ENCODE data around the gene TTC39A.

The TTC39A gene

DNA sequence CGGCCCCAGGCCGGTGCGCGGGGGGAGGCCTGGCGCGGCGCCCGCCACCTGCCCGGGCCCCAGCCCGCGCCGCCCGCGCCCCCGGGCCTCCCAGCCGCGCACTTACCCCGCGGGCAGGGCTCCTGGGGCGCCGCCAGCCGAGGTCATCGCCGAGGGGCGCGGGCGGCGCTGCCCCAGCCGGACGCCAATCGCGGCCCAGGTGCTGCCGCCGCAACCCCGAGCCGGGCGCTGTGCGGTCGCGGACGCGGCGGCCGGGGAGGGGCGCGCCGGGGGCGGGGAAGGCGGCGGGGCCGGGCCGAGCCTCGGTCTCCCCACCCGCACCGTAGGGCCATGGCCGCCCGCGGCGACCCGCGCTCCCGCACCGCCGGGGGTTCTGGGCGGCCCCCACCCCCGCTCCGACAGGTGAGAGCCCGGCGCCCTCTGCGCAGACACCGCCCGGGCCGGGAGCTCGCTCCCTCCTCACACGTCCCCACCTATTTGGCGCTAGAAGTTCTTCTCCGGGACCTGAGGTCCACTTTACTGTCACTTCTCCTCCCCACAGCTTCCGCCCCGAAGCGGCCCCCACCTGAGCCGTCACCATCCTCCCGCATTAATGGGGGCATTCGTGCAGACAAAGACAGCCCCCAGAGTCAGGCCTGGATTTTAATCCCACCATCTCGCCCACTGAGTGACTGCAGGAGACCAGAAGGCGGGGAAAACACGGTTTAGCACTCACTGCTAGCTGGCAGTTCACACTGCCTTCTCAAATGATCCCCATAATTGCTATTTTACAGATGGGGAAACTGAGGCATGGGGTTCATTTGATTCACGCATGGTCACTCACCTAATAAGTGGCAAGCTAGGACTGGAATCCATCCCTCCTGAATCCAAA lies at the start of gene TTC39A:
TSS of gene TTC39A (minus strand) at position 232 of the 871 bp plus-strand sequence. CDS start at position 147, 85 bp downstream.
- H3K4me3 Mint-ChIP-seq = peak within 1 kb of the TSS; percentile 67
- no peaks in the 10 kb centered on the region for H3K9me3 Mint-ChIP-seq
- peak within 1 kb of the TSS; percentile 76 for H3K27ac Mint-ChIP-seq
- peaks cover 37% of the 10 kb centered on the region for H3K27me3 Mint-ChIP-seq
- no peaks in the 10 kb centered on the region for H3K36me3 Mint-ChIP-seq (ENCODE audit: low read depth)
- H3K4me1 Mint-ChIP-seq (ENCODE audit: low read depth) = peaks cover 22% of the 10 kb centered on the region

DNA sequence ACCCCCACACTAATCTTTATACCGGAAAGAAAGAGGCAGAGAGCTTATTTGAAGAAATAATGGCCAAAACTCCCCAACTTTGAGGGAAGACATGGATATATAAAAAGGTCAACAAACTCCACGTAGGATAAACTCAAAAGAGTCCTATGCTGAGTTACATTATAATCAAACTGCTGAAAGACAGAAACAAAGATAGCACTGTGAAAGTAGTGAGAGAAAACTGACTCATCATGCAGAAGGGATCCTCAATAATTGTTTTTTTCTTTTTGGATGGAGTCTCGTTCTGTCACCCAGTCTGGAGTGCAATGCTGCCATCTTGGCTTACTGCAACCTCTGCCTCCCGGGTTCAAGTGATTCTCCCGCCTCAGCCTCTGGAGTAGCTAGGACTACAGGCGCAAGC lies 48.5 kb upstream of the TTC39A start:
- H3K4me3 Mint-ChIP-seq = no peak overlapping the region
- no peak overlapping the region for H3K27ac Mint-ChIP-seq
- no peaks in the 10 kb centered on the region for H3K4me1 Mint-ChIP-seq (ENCODE audit: low read depth)
- no peaks in the 10 kb centered on the region for H3K27me3 Mint-ChIP-seq
- no peaks in the 10 kb centered on the region for H3K9me3 Mint-ChIP-seq
- peaks cover 68% of the 10 kb centered on the region for H3K36me3 Mint-ChIP-seq (ENCODE audit: low read depth)

DNA sequence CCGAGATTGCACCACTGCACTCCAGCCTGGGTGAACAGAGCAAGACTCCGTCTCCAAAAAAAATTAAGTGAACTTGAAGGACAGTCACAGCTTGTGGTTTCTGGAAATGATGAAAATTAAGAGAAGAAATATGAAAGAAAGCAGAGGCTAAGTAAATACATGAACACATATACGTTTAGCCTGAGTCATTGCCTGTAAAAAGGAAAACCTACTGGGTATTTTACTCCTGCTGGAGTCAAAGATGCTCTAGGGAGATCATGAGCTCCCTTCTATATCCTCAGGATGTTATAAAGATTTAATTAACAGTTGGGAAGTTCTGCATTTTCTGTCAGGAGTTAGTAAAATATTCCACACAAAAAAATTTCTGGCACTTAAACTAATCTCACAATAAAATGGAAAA lies 43.5 kb upstream of the TTC39A start:
- Mint-ChIP-seq H3K27me3 (no peaks in the 10 kb centered on the region), H3K36me3 (ENCODE audit: low read depth) (peaks cover 44% of the 10 kb centered on the region), H3K4me1 (ENCODE audit: low read depth) (no peaks in the 10 kb centered on the region), H3K27ac (no peak overlapping the region), H3K4me3 (no peak overlapping the region), H3K9me3 (no peaks in the 10 kb centered on the region)

DNA sequence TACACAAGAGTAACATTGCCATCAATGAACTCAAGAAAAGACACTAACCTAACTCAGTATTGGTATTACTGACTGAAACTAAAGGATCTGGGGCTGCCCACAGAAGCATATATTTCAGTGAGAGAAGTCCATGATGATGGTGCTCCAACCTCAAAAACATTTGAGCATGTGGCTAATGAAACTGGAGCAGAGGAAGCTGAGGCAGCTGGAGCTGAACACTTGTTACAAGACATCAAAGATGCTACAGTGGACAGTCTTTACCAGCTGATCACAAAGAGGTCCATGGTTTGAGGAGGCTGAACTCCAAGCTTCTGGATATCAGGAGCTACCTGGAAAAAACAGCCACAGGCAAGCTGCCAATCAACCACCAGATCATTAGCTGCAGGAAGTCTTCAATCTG lies 42.2 kb upstream of the TTC39A start:
- Mint-ChIP-seq H3K36me3 (ENCODE audit: low read depth) (peaks cover 34% of the 10 kb centered on the region), H3K27ac (no peak overlapping the region), H3K27me3 (no peaks in the 10 kb centered on the region), H3K4me1 (ENCODE audit: low read depth) (no peaks in the 10 kb centered on the region), H3K4me3 (no peak overlapping the region), H3K9me3 (no peaks in the 10 kb centered on the region)

DNA sequence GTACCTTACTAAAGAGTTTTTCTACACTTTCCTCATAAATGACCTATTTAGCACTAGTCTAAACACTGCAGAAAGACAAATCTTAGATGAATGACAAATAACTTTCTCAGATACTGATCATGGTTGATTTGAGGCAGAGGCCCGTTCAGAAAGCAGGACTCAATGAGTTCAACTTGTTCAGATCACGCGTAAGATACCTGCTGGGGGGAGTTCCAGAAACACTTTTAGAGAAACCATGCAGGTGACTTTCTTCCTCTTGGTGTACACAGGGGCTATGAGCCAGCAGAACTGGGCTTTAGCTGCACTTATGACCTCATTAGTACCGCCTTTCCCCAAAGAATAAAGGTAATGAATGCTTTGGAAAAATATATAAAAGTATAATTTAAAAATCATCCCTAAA lies 38.8 kb upstream of the TTC39A start:
- H3K27ac Mint-ChIP-seq = no peak overlapping the region
- peaks cover 29% of the 10 kb centered on the region for H3K36me3 Mint-ChIP-seq (ENCODE audit: low read depth)
- H3K4me1 Mint-ChIP-seq (ENCODE audit: low read depth) = no peaks in the 10 kb centered on the region
- H3K27me3 Mint-ChIP-seq = no peaks in the 10 kb centered on the region
- H3K4me3 Mint-ChIP-seq = no peak overlapping the region
- no peaks in the 10 kb centered on the region for H3K9me3 Mint-ChIP-seq

DNA sequence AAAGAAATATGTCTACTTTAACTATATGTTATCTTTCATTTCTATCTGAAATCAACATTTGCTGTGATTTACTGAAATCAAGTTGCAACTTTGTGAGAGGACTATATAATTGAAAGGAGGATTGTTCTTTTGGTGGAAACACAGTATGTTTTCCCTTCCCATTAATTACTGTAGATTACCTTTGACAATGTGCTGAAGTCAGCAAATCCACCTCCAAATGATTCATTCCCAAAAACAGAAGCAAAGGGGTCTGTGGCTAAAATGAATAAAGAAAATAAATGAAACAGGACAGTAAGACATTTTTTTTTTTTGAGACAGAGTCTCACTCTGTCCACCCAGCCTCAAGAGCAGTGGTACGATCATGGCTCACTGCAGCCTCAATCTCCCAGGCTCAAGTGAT lies 35.4 kb upstream of the TTC39A start:
- no peaks in the 10 kb centered on the region for H3K9me3 Mint-ChIP-seq
- no peak overlapping the region for H3K4me3 Mint-ChIP-seq
- no peak overlapping the region for H3K27ac Mint-ChIP-seq
- peaks cover 37% of the 10 kb centered on the region for H3K36me3 Mint-ChIP-seq (ENCODE audit: low read depth)
- H3K27me3 Mint-ChIP-seq = no peaks in the 10 kb centered on the region
- H3K4me1 Mint-ChIP-seq (ENCODE audit: low read depth) = no peaks in the 10 kb centered on the region

DNA sequence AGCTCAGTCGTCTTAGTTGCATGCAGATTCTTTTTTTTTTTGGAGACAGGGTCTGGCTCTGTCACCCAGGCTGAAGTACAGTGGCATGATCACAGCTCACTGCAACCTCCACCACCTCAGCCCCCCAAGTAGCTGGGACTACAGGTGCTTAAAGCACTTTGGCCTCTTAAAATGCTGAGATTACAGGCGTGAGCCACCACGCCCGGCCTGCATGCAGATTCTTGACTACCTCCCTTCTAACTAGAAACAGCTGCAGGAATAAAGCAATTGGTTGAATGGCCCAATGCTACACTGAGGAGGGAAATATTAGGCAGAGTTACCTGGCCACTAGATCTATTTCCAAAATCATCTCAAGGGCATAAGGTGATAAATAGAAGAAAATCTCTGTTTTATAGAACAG lies 29.5 kb upstream of the TTC39A start:
- H3K4me3 Mint-ChIP-seq = no peak overlapping the region
- H3K9me3 Mint-ChIP-seq = no peaks in the 10 kb centered on the region

DNA sequence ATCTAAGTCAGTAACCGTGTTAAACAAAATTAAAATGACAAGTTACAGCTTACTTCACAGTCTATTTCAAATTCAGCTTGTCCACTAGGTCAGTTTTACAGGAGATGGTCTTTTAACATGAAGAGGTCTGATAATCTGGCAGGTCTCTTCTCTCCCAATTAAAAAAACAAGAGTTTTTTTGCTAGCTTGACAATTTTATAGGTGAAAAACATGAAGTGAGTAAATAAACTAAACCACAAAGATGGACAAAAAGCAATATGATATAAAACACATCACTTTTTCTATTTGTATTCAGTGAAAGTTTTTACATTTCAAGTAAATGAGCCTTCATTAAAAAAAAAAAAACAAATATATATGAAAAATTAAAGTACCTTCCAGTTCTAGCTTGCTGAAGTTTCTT lies 25.0 kb upstream of the TTC39A start:
- no peak overlapping the region for H3K27ac Mint-ChIP-seq
- no peaks in the 10 kb centered on the region for H3K9me3 Mint-ChIP-seq
- H3K4me3 Mint-ChIP-seq = no peak overlapping the region
- H3K36me3 Mint-ChIP-seq (ENCODE audit: low read depth) = peaks cover 41% of the 10 kb centered on the region
- H3K27me3 Mint-ChIP-seq = no peaks in the 10 kb centered on the region
- H3K4me1 Mint-ChIP-seq (ENCODE audit: low read depth) = no peaks in the 10 kb centered on the region

More for the DNA sequence above, 29.5 kb upstream of the TTC39A start:
- no peaks in the 10 kb centered on the region for H3K27me3 Mint-ChIP-seq
- H3K27ac Mint-ChIP-seq = no peak overlapping the region
- no peaks in the 10 kb centered on the region for H3K4me1 Mint-ChIP-seq (ENCODE audit: low read depth)
- H3K36me3 Mint-ChIP-seq (ENCODE audit: low read depth) = peaks cover 68% of the 10 kb centered on the region

DNA sequence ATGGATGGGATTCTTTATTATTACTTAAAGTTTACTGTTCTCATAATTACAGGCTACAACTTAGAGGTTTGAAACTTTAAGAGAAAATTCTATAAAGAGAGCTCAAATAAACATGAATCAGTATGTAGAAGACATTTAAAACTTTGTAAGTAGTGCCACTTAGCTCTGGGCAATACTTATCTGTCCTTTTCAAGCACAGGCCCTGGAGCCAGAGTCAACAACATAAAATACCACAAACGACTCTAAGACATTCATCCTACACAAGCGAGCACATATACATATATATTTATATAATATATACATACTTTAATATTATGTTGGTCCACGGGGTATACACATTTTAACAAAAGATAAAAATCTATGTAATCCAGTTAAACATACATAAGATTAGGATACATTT lies 24.1 kb upstream of the TTC39A start:
- H3K27me3 Mint-ChIP-seq = no peaks in the 10 kb centered on the region
- no peaks in the 10 kb centered on the region for H3K4me1 Mint-ChIP-seq (ENCODE audit: low read depth)
- H3K9me3 Mint-ChIP-seq = no peaks in the 10 kb centered on the region
- peaks cover 33% of the 10 kb centered on the region for H3K36me3 Mint-ChIP-seq (ENCODE audit: low read depth)
- H3K4me3 Mint-ChIP-seq = no peak overlapping the region
- H3K27ac Mint-ChIP-seq = no peak overlapping the region

DNA sequence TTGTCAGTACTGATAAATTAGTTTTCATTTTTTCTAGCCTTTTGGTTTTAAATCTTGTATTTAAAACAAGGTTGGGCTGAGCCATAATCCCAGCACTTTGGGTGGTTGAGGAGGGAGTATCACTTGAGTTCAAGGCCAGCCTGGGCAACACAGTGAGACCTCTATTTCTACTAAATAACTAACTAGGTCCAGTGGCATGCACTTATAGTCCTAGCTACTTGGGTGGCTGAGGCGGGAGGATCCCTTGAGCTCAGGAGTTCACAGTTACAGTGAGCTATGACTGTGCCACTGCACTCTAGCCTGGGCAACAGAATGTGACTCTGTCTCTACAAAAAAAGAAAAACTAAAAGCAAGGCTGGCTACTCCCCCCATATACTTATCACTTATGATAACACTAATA lies 21.5 kb upstream of the TTC39A start:
- H3K4me3 Mint-ChIP-seq = no peak overlapping the region
- H3K27ac Mint-ChIP-seq = no peak overlapping the region
- H3K4me1 Mint-ChIP-seq (ENCODE audit: low read depth) = no peaks in the 10 kb centered on the region
- peaks cover 7% of the 10 kb centered on the region for H3K27me3 Mint-ChIP-seq
- H3K9me3 Mint-ChIP-seq = no peaks in the 10 kb centered on the region
- H3K36me3 Mint-ChIP-seq (ENCODE audit: low read depth) = peaks cover 21% of the 10 kb centered on the region

DNA sequence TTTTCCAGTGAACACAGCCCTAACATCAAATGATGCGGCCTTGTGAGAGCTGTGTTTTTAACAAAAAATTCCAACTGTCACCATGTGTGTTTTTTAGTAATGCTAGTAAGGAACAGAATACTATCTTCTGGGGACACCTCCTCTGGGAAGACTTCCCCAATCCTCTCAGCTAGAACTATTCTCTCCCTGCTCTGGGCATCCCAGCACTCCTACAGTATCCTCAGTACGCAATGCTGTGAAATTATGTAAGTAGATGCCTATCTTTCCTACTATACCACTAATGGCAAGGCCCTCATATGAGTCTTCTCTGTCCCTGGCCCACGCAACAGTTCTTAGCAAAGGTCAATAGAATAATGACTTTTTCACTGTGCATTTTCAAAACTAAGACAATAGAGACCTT lies 19.5 kb upstream of the TTC39A start:
- peaks cover 23% of the 10 kb centered on the region for H3K27me3 Mint-ChIP-seq
- H3K36me3 Mint-ChIP-seq (ENCODE audit: low read depth) = peaks cover 1% of the 10 kb centered on the region
- H3K9me3 Mint-ChIP-seq = no peaks in the 10 kb centered on the region
- H3K27ac Mint-ChIP-seq = no peak overlapping the region
- no peaks in the 10 kb centered on the region for H3K4me1 Mint-ChIP-seq (ENCODE audit: low read depth)
- H3K4me3 Mint-ChIP-seq = no peak overlapping the region

DNA sequence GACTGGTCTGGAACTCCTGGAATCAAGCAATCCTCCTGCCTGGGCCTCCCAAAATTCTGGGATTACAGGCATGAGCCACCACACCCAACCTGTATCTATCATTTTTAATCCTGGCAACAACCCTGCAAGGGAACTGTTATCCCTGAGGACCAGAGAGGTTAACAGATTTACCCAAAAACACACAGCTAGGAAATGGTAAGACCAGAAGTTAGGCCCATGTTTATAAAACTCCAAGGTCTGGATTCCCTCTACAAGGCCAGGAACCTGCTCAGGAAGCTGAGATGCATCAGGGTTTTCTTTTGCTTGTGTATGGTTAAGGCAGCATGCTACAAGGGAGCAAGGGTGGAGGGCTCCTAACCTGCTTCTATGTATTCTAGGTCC lies 17.8 kb upstream of the TTC39A start:
- peaks cover 3% of the 10 kb centered on the region for H3K4me1 Mint-ChIP-seq (ENCODE audit: low read depth)
- peaks cover 35% of the 10 kb centered on the region for H3K27me3 Mint-ChIP-seq
- H3K9me3 Mint-ChIP-seq = no peaks in the 10 kb centered on the region
- no peaks in the 10 kb centered on the region for H3K36me3 Mint-ChIP-seq (ENCODE audit: low read depth)
- no peak overlapping the region for H3K4me3 Mint-ChIP-seq
- no peak overlapping the region for H3K27ac Mint-ChIP-seq

DNA sequence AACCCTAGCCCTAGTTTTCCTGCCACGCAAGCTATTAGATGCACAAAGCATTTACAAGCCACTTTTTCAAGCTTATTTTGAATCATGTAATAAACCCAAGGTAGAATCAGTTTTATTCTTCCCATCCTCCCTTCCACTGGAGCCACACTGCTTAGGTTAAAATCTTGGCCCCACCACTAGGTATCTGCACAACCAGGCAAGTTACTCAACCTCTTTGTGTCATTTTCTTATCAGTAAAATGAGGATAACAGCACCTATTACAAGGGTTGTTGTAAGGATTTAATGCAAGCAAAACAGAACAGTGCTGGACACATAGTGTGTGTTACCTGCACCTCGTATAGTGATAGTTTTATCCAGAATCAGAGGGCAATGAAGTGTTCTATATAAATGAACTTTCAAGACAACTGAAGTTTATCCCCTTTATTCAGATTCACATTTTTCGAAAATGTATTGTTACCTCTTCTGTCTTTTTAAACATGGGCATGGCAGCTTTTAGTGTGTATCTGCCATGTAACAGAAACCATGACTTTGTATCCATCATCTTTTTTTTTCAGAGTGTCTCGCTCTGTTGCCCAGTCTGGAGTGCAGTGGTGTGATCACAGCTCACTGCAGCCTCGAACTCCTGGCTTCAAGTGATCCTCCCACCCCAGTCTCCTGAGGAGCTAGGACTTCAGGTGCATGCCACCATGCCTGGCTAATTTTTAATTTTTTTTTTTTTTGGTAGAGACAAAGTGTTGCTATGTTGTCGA lies 17.2 kb upstream of the TTC39A start:
- peaks cover 40% of the 10 kb centered on the region for H3K27me3 Mint-ChIP-seq

DNA sequence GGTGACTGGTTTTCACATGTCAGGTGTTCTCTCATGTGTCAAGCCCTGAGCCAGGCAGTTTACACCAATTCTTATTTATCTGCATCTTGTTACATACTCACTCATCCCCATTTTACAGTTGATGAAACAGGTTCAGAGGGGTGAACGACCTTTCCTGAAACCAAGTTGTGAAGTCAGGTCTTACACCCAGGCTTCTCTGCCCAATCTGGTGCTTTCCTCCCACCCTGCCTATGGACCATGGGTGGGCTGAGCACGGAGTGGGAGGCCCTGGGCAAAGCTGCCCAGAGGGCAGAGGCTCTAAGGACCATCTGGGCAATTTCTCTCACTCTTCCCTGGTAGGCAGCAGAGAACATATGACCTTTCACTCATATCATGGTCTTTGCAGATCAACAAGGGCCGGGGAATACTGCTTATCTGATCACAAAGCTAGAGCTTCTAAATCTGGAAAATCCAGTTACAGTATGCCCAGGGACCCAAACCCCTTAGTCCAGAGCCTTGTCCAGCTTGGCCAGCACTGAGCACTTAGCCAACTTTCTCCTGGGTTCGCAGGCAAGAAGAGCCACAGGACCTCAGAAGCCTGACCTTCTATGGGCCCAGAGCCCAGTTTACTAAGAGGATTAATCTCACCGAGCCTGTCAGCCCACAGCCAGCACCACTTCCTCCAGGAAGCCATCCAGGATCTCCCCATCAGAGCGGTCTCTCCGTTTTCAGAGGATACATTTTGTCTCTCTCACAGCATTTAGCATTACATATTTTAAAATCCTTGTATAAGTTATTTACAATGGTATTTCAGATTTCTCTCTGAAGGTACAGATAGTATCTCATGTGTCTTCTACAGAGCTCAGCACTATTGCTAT lies 16.0 kb upstream of the TTC39A start:
- Mint-ChIP-seq H3K4me3 (no peak overlapping the region), H3K27me3 (peaks cover 48% of the 10 kb centered on the region), H3K4me1 (ENCODE audit: low read depth) (peaks cover 3% of the 10 kb centered on the region)

More for the DNA sequence above, 17.2 kb upstream of the TTC39A start:
- Mint-ChIP-seq H3K4me1 (ENCODE audit: low read depth) (peaks cover 3% of the 10 kb centered on the region), H3K4me3 (no peak overlapping the region), H3K36me3 (ENCODE audit: low read depth) (no peaks in the 10 kb centered on the region), H3K9me3 (no peaks in the 10 kb centered on the region), H3K27ac (no peak overlapping the region)

DNA sequence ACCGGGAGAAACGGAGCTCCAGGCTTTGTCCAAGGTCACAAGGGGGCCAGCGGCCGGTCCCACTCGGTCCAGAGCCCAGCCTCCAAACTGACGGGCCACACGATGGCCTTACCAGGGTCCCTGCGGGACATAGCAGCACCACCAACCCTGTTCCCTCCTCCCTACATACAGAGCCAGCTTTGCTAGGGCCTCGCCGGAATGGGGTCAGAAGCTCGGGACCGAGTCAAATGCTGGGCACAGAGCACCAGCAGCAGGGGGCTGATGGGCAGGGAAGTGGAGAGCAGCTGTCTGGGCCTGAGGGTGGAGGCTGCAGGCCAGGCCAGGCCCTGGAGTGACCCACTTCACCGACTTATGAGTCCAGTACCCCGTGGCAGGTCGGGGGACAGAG lies 14.9 kb upstream of the TTC39A start:
- no peaks in the 10 kb centered on the region for H3K9me3 Mint-ChIP-seq
- H3K27ac Mint-ChIP-seq = no peak overlapping the region
- no peak overlapping the region for H3K4me3 Mint-ChIP-seq
- no peaks in the 10 kb centered on the region for H3K36me3 Mint-ChIP-seq (ENCODE audit: low read depth)
- peaks cover 3% of the 10 kb centered on the region for H3K4me1 Mint-ChIP-seq (ENCODE audit: low read depth)
- peaks cover 51% of the 10 kb centered on the region for H3K27me3 Mint-ChIP-seq

More for the DNA sequence above, 16.0 kb upstream of the TTC39A start:
- no peaks in the 10 kb centered on the region for H3K36me3 Mint-ChIP-seq (ENCODE audit: low read depth)
- H3K27ac Mint-ChIP-seq = no peak overlapping the region
- no peaks in the 10 kb centered on the region for H3K9me3 Mint-ChIP-seq
